GM21447 (cell line): Measurements from ENCODE around the gene ART5.

ENCODE experiments used
- ATAC-seq: cut with Tn5 transposase; IDR thresholded peaks from one replicate; pipeline ENCODE4 v1.9.1; 2021; ENCODE audit not compliant: unreplicated experiment

Gene ART5

GRCh38 chr11:3641701-3642070 lies at the start of gene ART5:
ART5 (minus strand) TSS chr11:3641992; CDS start chr11:3641862, 130 bp downstream.
- ATAC-seq: no peak

- ATAC-seq: no peak
These were observed 45.0 kb upstream of the ART5 start for GRCh38 chr11:3686751-3687150.

- no peak for ATAC-seq
These were observed 44.1 kb upstream of the ART5 start for GRCh38 chr11:3685923-3686322.

- no peak for ATAC-seq
These were observed 43.0 kb upstream of the ART5 start for GRCh38 chr11:3684819-3685172.

GRCh38 chr11:3684129-3684818 lies 42.5 kb upstream of the ART5 start:
- ATAC-seq: no peak

GRCh38 chr11:3683039-3683438 lies 41.2 kb upstream of the ART5 start:
- no peak for ATAC-seq

- no peak for ATAC-seq
These were observed 37.3 kb upstream of the ART5 start for GRCh38 chr11:3679077-3679476.

GRCh38 chr11:3675971-3676370 lies 34.2 kb upstream of the ART5 start:
- no peak for ATAC-seq

- ATAC-seq: no peak
These were observed 32.4 kb upstream of the ART5 start for GRCh38 chr11:3674189-3674588.

- no peak for ATAC-seq
These were observed 29.8 kb upstream of the ART5 start, which contains the start of gene CHRNA10 for GRCh38 chr11:3671334-3672254. CHRNA10 (minus strand) TSS chr11:3671384; CDS start chr11:3671312, 72 bp downstream.

GRCh38 chr11:3669742-3670183 lies 28.0 kb upstream of the ART5 start:
- no peak for ATAC-seq

- no peak for ATAC-seq
These were observed 27.3 kb upstream of the ART5 start for GRCh38 chr11:3669128-3669527.

- ATAC-seq: no peak
These were observed 25.6 kb upstream of the ART5 start for GRCh38 chr11:3667149-3668035.

GRCh38 chr11:3666023-3666530 lies 24.3 kb upstream of the ART5 start:
- no peak for ATAC-seq

- ATAC-seq: no peak
These were observed 23.7 kb upstream of the ART5 start for GRCh38 chr11:3665336-3666022.

GRCh38 chr11:3664032-3664630 lies 22.3 kb upstream of the ART5 start:
- no peak for ATAC-seq

- ATAC-seq: no peak
These were observed 21.1 kb upstream of the ART5 start for GRCh38 chr11:3662856-3663255.

GRCh38 chr11:3660960-3661359 lies 19.2 kb upstream of the ART5 start:
- ATAC-seq: no peak

GRCh38 chr11:3659595-3660515 lies 18.1 kb upstream of the ART5 start:
- no peak for ATAC-seq
